DND-41 (cell line): ENCODE data around the gene PRR5.

Source experiments
- ATAC-seq: fragments of 200-7000 bp; cut with Tn5 transposase; 3 replicates; pipeline ENCODE4 v1.9.1; 2021; ENCODE audit warnings: low read depth; ENCODE audit not compliant: insufficient read depth
- DNase-seq: peaks from one replicate; pipeline ENCODE4 v3.0.0-alpha.2; 2020
- H2AFZ ChIP-seq: 2 replicates; pipeline ENCODE4 v1.6.0; 2012; ENCODE audit warnings: low read depth, low read length
- H3K27ac ChIP-seq: 2 replicates; pipeline ENCODE4 v1.5.1; 2012; ENCODE audit warnings: low read length, inconsistent platforms
- H3K27me3 ChIP-seq: fragments of 200-600 bp; sonication (generic); 2 replicates; pipeline ENCODE4 v1.6.0; 2012; ENCODE audit warnings: low read length, mild to moderate bottlenecking, inconsistent platforms; ENCODE audit not compliant: insufficient read depth, poor library complexity
- H3K36me3 ChIP-seq: 2 replicates; pipeline ENCODE4 v1.5.1; 2012; ENCODE audit warnings: low read length, inconsistent platforms; ENCODE audit not compliant: insufficient read depth
- H3K4me1 ChIP-seq: 2 replicates; pipeline ENCODE4 v1.5.1; 2012; ENCODE audit warnings: mild to moderate bottlenecking, low read length; ENCODE audit not compliant: insufficient read depth
- H3K4me2 ChIP-seq: 2 replicates; pipeline ENCODE4 v1.6.0; 2012; ENCODE audit warnings: mild to moderate bottlenecking, moderate library complexity, low read length, inconsistent platforms; ENCODE audit not compliant: insufficient read depth
- H3K4me3 ChIP-seq, 2 experiments: fragments of 200-600 bp in 1 of 2; shearing (Covaris generic) in 1 of 2; 2 replicates each; pipeline ENCODE4 v1.5.1; 2012 to 2016; ENCODE audit warnings: inconsistent platforms in 2 of 2, low read length in 2 of 2, mild to moderate bottlenecking in 2 of 2, low read depth in 1 of 2, moderate library complexity in 1 of 2
- H3K79me2 ChIP-seq: 2 replicates; pipeline ENCODE4 v1.6.0; 2012; ENCODE audit warnings: low read length, inconsistent platforms; ENCODE audit not compliant: insufficient read depth
- H3K9ac ChIP-seq: 2 replicates; pipeline ENCODE4 v1.6.0; 2012; ENCODE audit warnings: low read depth, mild to moderate bottlenecking, inconsistent platforms, low read length, moderate library complexity
- H3K9me3 ChIP-seq: 2 replicates; pipeline ENCODE4 v1.5.1; 2012; ENCODE audit warnings: low read length, moderate library complexity, mild to moderate bottlenecking, inconsistent platforms; ENCODE audit not compliant: insufficient read depth, severe bottlenecking
- H4K20me1 ChIP-seq: 2 replicates; pipeline ENCODE4 v1.6.0; 2012; ENCODE audit warnings: low read length; ENCODE audit not compliant: insufficient read depth
- EZH2 ChIP-seq: IDR thresholded peaks from 3 replicates; pipeline ENCODE4 v1.6.1; 2012; ENCODE audit warnings: borderline replicate concordance, low read depth, mild to moderate bottlenecking, moderate library complexity, low read length, inconsistent platforms; ENCODE audit not compliant: severe bottlenecking
- TF ChIP-seq, protein P1 (sequence below): IDR thresholded peaks from 2 replicates; pipeline ENCODE4 v1.5.1; 2012; ENCODE audit warnings: borderline replicate concordance, low read length, moderate library complexity, mild to moderate bottlenecking; ENCODE audit not compliant: poor library complexity, severe bottlenecking; ENCODE audit errors: extremely low read depth

PRR5 gene

DNA sequence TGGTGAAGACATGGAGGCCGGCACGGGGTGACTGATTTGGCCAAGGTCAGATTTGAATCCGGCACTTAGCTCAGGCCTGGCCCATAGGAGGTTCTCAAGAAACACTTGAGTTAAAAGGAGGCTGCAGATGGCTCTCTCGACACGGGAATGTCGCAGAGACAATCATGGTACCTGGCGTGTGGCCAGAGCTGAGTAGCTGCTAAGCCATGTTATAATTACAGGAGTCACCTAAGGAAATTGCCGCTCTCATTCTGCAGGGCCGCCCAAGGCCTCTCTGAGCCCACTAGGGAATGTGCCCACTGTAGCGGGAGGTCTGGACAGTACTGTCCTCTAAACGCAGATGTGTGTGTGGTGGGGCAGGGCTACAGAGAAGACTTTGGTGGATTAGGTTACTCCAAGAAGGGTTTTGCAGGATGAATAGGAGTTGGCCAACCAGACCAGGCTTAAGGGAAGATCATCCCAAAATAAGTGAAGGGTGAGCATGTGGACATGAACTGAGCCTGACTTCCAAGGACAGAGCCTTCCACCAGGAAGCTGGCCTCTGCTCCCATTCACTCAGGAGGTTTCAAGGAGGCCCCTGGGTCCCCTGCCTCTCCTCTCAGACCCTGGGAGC lies 19.3 kb upstream of the PRR5 start:
- DNase-seq: peak; percentile 30
- Histone ChIP-seq H3K27ac (no peak overlapping the region), H4K20me1 (peaks cover under 1% of the 10 kb centered on the region; the same call in 1 of the 2 replicates), H3K4me1 (peaks cover 8% of the 10 kb centered on the region; the same call in 1 of the 2 replicates), H3K36me3 (no peaks in the 10 kb centered on the region), H2AFZ (no peak overlapping the region), H3K9me3 (no peaks in the 10 kb centered on the region), H3K4me3 (no peak overlapping the region), H3K27me3 (no peaks in the 10 kb centered on the region), H3K4me2 (no peak overlapping the region), H3K9ac (no peak overlapping the region), H3K79me2 (no peaks in the 10 kb centered on the region)
- ATAC-seq: no peak
- TF ChIP-seq EZH2: no peak
- TF ChIP-seq, protein P1, sequence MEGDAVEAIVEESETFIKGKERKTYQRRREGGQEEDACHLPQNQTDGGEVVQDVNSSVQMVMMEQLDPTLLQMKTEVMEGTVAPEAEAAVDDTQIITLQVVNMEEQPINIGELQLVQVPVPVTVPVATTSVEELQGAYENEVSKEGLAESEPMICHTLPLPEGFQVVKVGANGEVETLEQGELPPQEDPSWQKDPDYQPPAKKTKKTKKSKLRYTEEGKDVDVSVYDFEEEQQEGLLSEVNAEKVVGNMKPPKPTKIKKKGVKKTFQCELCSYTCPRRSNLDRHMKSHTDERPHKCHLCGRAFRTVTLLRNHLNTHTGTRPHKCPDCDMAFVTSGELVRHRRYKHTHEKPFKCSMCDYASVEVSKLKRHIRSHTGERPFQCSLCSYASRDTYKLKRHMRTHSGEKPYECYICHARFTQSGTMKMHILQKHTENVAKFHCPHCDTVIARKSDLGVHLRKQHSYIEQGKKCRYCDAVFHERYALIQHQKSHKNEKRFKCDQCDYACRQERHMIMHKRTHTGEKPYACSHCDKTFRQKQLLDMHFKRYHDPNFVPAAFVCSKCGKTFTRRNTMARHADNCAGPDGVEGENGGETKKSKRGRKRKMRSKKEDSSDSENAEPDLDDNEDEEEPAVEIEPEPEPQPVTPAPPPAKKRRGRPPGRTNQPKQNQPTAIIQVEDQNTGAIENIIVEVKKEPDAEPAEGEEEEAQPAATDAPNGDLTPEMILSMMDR: no peak

DNA sequence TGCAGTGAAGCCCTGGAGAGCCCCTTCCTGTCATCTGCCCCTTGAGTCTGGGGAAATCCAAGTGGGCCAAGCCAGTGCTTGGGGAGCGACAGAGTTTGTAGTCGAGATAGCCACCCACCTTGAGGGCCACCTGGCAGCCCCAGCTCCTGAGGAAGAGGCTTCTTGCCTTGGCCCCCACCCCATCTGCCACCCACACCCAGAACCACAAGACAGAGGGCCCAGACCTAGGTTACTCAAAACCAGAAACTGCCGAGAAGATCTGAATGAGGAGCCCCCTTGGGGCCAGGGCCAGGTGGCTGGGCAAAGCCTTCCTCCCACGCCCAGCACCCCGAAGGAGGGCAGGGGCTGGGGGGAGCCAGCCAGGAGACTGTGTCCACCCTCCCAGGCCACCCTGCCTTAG lies 18.8 kb upstream of the PRR5 start:
- ATAC-seq (peak; percentile 63), DNase-seq (peak; percentile 83)
- TF ChIP-seq, protein P1: no peak
- TF ChIP-seq EZH2: no peak
- Histone ChIP-seq H3K9me3 (no peaks in the 10 kb centered on the region), H3K4me3 (no peak overlapping the region), H3K36me3 (no peaks in the 10 kb centered on the region), H3K4me1 (peaks cover 8% of the 10 kb centered on the region; the same call in 1 of the 2 replicates), H3K27ac (no peak overlapping the region), H3K4me2 (no peak overlapping the region), H3K9ac (no peak overlapping the region), H2AFZ (no peak overlapping the region), H3K27me3 (no peaks in the 10 kb centered on the region), H3K79me2 (no peaks in the 10 kb centered on the region), H4K20me1 (no peaks in the 10 kb centered on the region; the same call in 1 of the 2 replicates)

DNA sequence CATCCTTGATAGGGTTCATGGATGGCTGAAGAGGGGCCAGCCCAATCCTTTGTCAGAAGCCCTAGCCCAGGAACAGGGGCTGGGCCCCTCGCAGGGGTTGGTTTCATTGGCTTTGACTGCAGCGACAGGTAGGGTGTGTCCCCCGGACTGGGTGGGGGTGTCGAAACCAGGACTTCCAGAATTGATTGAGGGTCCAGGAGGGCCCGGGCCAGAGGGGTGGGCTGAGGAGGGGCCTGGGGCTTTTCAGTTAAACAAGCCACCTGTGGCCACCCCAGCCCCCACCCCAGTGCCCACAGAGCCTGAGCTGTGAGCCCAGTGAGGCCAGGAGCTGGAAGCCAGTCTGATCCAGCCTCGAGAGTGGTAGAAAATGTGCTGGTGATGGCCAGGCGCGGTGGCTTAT lies 18.1 kb upstream of the PRR5 start:
- DNase-seq (peak; percentile 31), ATAC-seq (no peak)
- no peaks in the 10 kb centered on the region for H3K9me3 ChIP-seq
- TF ChIP-seq, protein P1: no peak
- no peak for TF ChIP-seq EZH2
- no peak overlapping the region for H2AFZ ChIP-seq
- H3K79me2 ChIP-seq: no peaks in the 10 kb centered on the region
- H3K4me3 ChIP-seq: no peak overlapping the region
- no peaks in the 10 kb centered on the region; the same call in 1 of the 2 replicates for H4K20me1 ChIP-seq
- H3K36me3 ChIP-seq: no peaks in the 10 kb centered on the region
- H3K4me2 ChIP-seq: no peak overlapping the region
- no peak overlapping the region for H3K27ac ChIP-seq
- no peaks in the 10 kb centered on the region for H3K27me3 ChIP-seq
- H3K9ac ChIP-seq: no peak overlapping the region
- H3K4me1 ChIP-seq: peaks cover 8% of the 10 kb centered on the region; the same call in 1 of the 2 replicates
